ENCODE measurements around the gene FBLN1.

FBLN1 gene

GRCh38 chr22:45627489-45628233, 125.0 kb downstream of the FBLN1 start:
- no peak for DNase-seq
- Mint-ChIP-seq H3K4me1 (no peaks in the 10 kb centered on the region), H3K27me3 (peaks cover 47% of the 10 kb centered on the region), H3K36me3 (no peaks in the 10 kb centered on the region), H3K4me3 (no peak overlapping the region), H3K9me3 (no peaks in the 10 kb centered on the region), H3K27ac (no peak overlapping the region)
- CTCF ChIA-PET = interaction anchor here (1.6 to 1.7 kb wide), 2 partner anchors 10 to 49 kb away, joined by 4 to 5 read pairs; no protein-coding TSS in a partner anchor

GRCh38 chr22:45628515-45628914, 125.8 kb downstream of the FBLN1 start:
- no peak for DNase-seq
- H3K27ac Mint-ChIP-seq = no peak overlapping the region
- CTCF ChIA-PET = interaction anchor here (1.6 to 1.7 kb wide), 2 partner anchors 9 to 50 kb away, joined by 4 to 5 read pairs; no protein-coding TSS in a partner anchor
- H3K9me3 Mint-ChIP-seq = no peaks in the 10 kb centered on the region
- H3K4me1 Mint-ChIP-seq = no peaks in the 10 kb centered on the region
- H3K27me3 Mint-ChIP-seq = peaks cover 56% of the 10 kb centered on the region
- H3K36me3 Mint-ChIP-seq = no peaks in the 10 kb centered on the region
- H3K4me3 Mint-ChIP-seq = no peak overlapping the region

GRCh38 chr22:45629469-45630089, 126.9 kb downstream of the FBLN1 start:
- DNase-seq = no peak
- Mint-ChIP-seq H3K27ac (no peak overlapping the region), H3K9me3 (no peaks in the 10 kb centered on the region), H3K27me3 (peaks cover 62% of the 10 kb centered on the region), H3K4me3 (no peak overlapping the region), H3K4me1 (no peaks in the 10 kb centered on the region), H3K36me3 (no peaks in the 10 kb centered on the region)
- CTCF ChIA-PET = interaction anchor here (1.6 to 1.7 kb wide), 2 partner anchors 8 to 51 kb away, joined by 4 to 5 read pairs; no protein-coding TSS in a partner anchor

GRCh38 chr22:45630436-45630835, 127.8 kb downstream of the FBLN1 start:
- Mint-ChIP-seq H3K9me3 (no peaks in the 10 kb centered on the region), H3K27me3 (peaks cover 63% of the 10 kb centered on the region), H3K27ac (no peak overlapping the region), H3K4me1 (no peaks in the 10 kb centered on the region), H3K36me3 (no peaks in the 10 kb centered on the region), H3K4me3 (no peak overlapping the region)
- CTCF ChIA-PET = no interaction called here
- no peak for DNase-seq

- Mint-ChIP-seq H3K9me3 (no peaks in the 10 kb centered on the region), H3K27me3 (peaks cover 72% of the 10 kb centered on the region)
- DNase-seq = no peak
These were observed 128.6 kb downstream of the FBLN1 start for GRCh38 chr22:45631140-45631840.

GRCh38 chr22:45631841-45632238, 129.2 kb downstream of the FBLN1 start:
- H3K4me3 Mint-ChIP-seq = no peak overlapping the region
- H3K9me3 Mint-ChIP-seq = no peaks in the 10 kb centered on the region
- peaks cover 76% of the 10 kb centered on the region for H3K27me3 Mint-ChIP-seq
- H3K4me1 Mint-ChIP-seq = no peaks in the 10 kb centered on the region
- CTCF ChIA-PET = no interaction called here
- no peak for DNase-seq
- no peak overlapping the region for H3K27ac Mint-ChIP-seq
- H3K36me3 Mint-ChIP-seq = no peaks in the 10 kb centered on the region

More at GRCh38 chr22:45631140-45631840, 128.6 kb downstream of the FBLN1 start:
- CTCF ChIA-PET = no interaction called here
- H3K4me3 Mint-ChIP-seq = no peak overlapping the region
- H3K36me3 Mint-ChIP-seq = no peaks in the 10 kb centered on the region
- no peaks in the 10 kb centered on the region for H3K4me1 Mint-ChIP-seq
- H3K27ac Mint-ChIP-seq = no peak overlapping the region

- H3K27ac Mint-ChIP-seq = no peak overlapping the region
- no peaks in the 10 kb centered on the region for H3K36me3 Mint-ChIP-seq
- no peaks in the 10 kb centered on the region for H3K4me1 Mint-ChIP-seq
- CTCF ChIA-PET = interaction anchor here (0.6 kb wide), 1 partner anchor 841 kb away, joined by 3 read pairs; no protein-coding TSS in a partner anchor
- no peak overlapping the region for H3K4me3 Mint-ChIP-seq
- H3K27me3 Mint-ChIP-seq = peaks cover 76% of the 10 kb centered on the region
- H3K9me3 Mint-ChIP-seq = no peaks in the 10 kb centered on the region
- DNase-seq = no peak
These were observed 130.3 kb downstream of the FBLN1 start for GRCh38 chr22:45632791-45633515.

GRCh38 chr22:45636683-45637082, 134.0 kb downstream of the FBLN1 start:
- no peak for DNase-seq
- Mint-ChIP-seq H3K27me3 (peaks cover 91% of the 10 kb centered on the region), H3K27ac (no peak overlapping the region), H3K36me3 (no peaks in the 10 kb centered on the region), H3K9me3 (no peaks in the 10 kb centered on the region), H3K4me1 (peaks cover 20% of the 10 kb centered on the region), H3K4me3 (no peak overlapping the region)
- CTCF ChIA-PET = no interaction called here

- H3K4me1 Mint-ChIP-seq = peaks cover 26% of the 10 kb centered on the region
- CTCF ChIA-PET = interaction anchor here (0.6 to 1.6 kb wide), 3 partner anchors 9 to 363 kb away, joined by 3 to 5 read pairs (median 4); no protein-coding TSS in a partner anchor
- peaks cover 87% of the 10 kb centered on the region for H3K27me3 Mint-ChIP-seq
- no peaks in the 10 kb centered on the region for H3K36me3 Mint-ChIP-seq
- no peak overlapping the region for H3K27ac Mint-ChIP-seq
- no peak overlapping the region for H3K4me3 Mint-ChIP-seq
- H3K9me3 Mint-ChIP-seq = no peaks in the 10 kb centered on the region
- no peak for DNase-seq
These were observed 135.5 kb downstream of the FBLN1 start for GRCh38 chr22:45638197-45638596.

GRCh38 chr22:45638834-45639746, 136.4 kb downstream of the FBLN1 start:
- CTCF ChIA-PET = interaction anchor here (0.6 kb wide), 1 partner anchor 362 kb away, joined by 4 read pairs; no protein-coding TSS in a partner anchor
- Mint-ChIP-seq H3K9me3 (no peaks in the 10 kb centered on the region), H3K4me1 (peaks cover 26% of the 10 kb centered on the region), H3K27ac (no peak overlapping the region), H3K36me3 (no peaks in the 10 kb centered on the region), H3K27me3 (peaks cover 86% of the 10 kb centered on the region), H3K4me3 (no peak overlapping the region)
- no peak for DNase-seq

- no peak for DNase-seq
- CTCF ChIA-PET = no interaction called here
- Mint-ChIP-seq H3K4me1 (peaks cover 26% of the 10 kb centered on the region), H3K4me3 (no peak overlapping the region), H3K27me3 (peaks cover 87% of the 10 kb centered on the region), H3K9me3 (no peaks in the 10 kb centered on the region), H3K36me3 (no peaks in the 10 kb centered on the region), H3K27ac (peak overlapping the region; percentile 13)
These were observed 137.0 kb downstream of the FBLN1 start for GRCh38 chr22:45639747-45640102.

GRCh38 chr22:45640291-45640940, 137.7 kb downstream of the FBLN1 start:
- H3K4me3 Mint-ChIP-seq = no peak overlapping the region
- DNase-seq = no peak
- H3K4me1 Mint-ChIP-seq = peaks cover 26% of the 10 kb centered on the region
- no peaks in the 10 kb centered on the region for H3K9me3 Mint-ChIP-seq
- CTCF ChIA-PET = no interaction called here
- H3K27ac Mint-ChIP-seq = no peak overlapping the region
- peaks cover 87% of the 10 kb centered on the region for H3K27me3 Mint-ChIP-seq
- no peaks in the 10 kb centered on the region for H3K36me3 Mint-ChIP-seq

Measured in activated naive CD4-positive, alpha-beta T cell treated with anti-CD3 and anti-CD28 coated beads, Interleukin-2, amount 10 ng/mL, durations not matched to agents 7 days and 5 days (primary cell).